ENCODE data around the gene LZTS2.

LZTS2 gene

GRCh38 chr10:101021692-101022251, 22.2 kb downstream of the LZTS2 start:
- TF ChIP-seq GATA2 (IDR thresholded peaks at IDR 0.05; ENCODE audit: low read depth, low read length) (no peak), GATA3 (IDR thresholded peaks at IDR 0.05; ENCODE audit: low read depth, low read length) (no peak)

GRCh38 chr10:101022967-101023705, 23.5 kb downstream of the LZTS2 start:
- no peak for TF ChIP-seq GATA2 (IDR thresholded peaks at IDR 0.05; ENCODE audit: low read depth, low read length)
- TF ChIP-seq GATA3 (IDR thresholded peaks at IDR 0.05; ENCODE audit: low read depth, low read length): no peak

GRCh38 chr10:101027106-101027720, 27.6 kb downstream of the LZTS2 start:
- TF ChIP-seq GATA3 (IDR thresholded peaks at IDR 0.05; ENCODE audit: low read depth, low read length) (no peak), GATA2 (IDR thresholded peaks at IDR 0.05; ENCODE audit: low read depth, low read length) (no peak)

GRCh38 chr10:101028446-101029337, 29.1 kb downstream of the LZTS2 start:
- TF ChIP-seq GATA2 (IDR thresholded peaks at IDR 0.05; ENCODE audit: low read depth, low read length) (0 out of 2 replicates have a peak, but pooled peaks have one; percentile 34), GATA3 (IDR thresholded peaks at IDR 0.05; ENCODE audit: low read depth, low read length) (no peak)

- no peak for TF ChIP-seq GATA2 (IDR thresholded peaks at IDR 0.05; ENCODE audit: low read depth, low read length)
- no peak for TF ChIP-seq GATA3 (IDR thresholded peaks at IDR 0.05; ENCODE audit: low read depth, low read length)
These were observed 30.1 kb downstream of the LZTS2 start for GRCh38 chr10:101029520-101030295.

- TF ChIP-seq GATA3 (IDR thresholded peaks at IDR 0.05; ENCODE audit: low read depth, low read length): no peak
- no peak for TF ChIP-seq GATA2 (IDR thresholded peaks at IDR 0.05; ENCODE audit: low read depth, low read length)
These were observed 31.0 kb downstream of the LZTS2 start for GRCh38 chr10:101030496-101031127.

- TF ChIP-seq GATA3 (IDR thresholded peaks at IDR 0.05; ENCODE audit: low read depth, low read length) (no peak), GATA2 (IDR thresholded peaks at IDR 0.05; ENCODE audit: low read depth, low read length) (no peak)
These were observed 31.7 kb downstream of the LZTS2 start, which contains the start of the genes PDZD7 and SFXN3 for GRCh38 chr10:101031128-101031795. Gene PDZD7 (minus strand): TSS chr10:101031129. CDS start chr10:101030219, 910 bp downstream. Gene SFXN3 (plus strand): TSS chr10:101031234. CDS start chr10:101034695, 3,461 bp downstream.

- TF ChIP-seq GATA3 (IDR thresholded peaks at IDR 0.05; ENCODE audit: low read depth, low read length) (no peak), GATA2 (IDR thresholded peaks at IDR 0.05; ENCODE audit: low read depth, low read length) (no peak)
These were observed 32.4 kb downstream of the LZTS2 start for GRCh38 chr10:101031796-101032636.

- TF ChIP-seq GATA3 (IDR thresholded peaks at IDR 0.05; ENCODE audit: low read depth, low read length) (peak; percentile 96), GATA2 (IDR thresholded peaks at IDR 0.05; ENCODE audit: low read depth, low read length) (peak; percentile 100)
These were observed 33.1 kb downstream of the LZTS2 start for GRCh38 chr10:101032637-101033224.

GRCh38 chr10:101033276-101033675, 33.7 kb downstream of the LZTS2 start:
- no peak for TF ChIP-seq GATA2 (IDR thresholded peaks at IDR 0.05; ENCODE audit: low read depth, low read length)
- TF ChIP-seq GATA3 (IDR thresholded peaks at IDR 0.05; ENCODE audit: low read depth, low read length): no peak

GRCh38 chr10:101035314-101035713, 35.7 kb downstream of the LZTS2 start:
- TF ChIP-seq GATA2 (IDR thresholded peaks at IDR 0.05; ENCODE audit: low read depth, low read length) (no peak), GATA3 (IDR thresholded peaks at IDR 0.05; ENCODE audit: low read depth, low read length) (no peak)

Measured in SH-SY5Y (cell line).